SU-DHL-6 (cell line): ENCODE data around the gene OXCT1.

ENCODE experiments used
- H2AFZ ChIP-seq: fragments of 200-600 bp; sonication (generic); 2 replicates; pipeline ENCODE4 v1.6.1; 2014; ENCODE audit warnings: low read depth, mild to moderate bottlenecking, moderate library complexity, mixed read lengths, antibody characterized with exemption, low read length; ENCODE audit not compliant: severe bottlenecking
- H3F3A ChIP-seq: fragments of 200-600 bp; shearing (Covaris generic); 2 replicates; pipeline ENCODE4 v1.6.0; 2016; ENCODE audit warnings: antibody characterized with exemption, mild to moderate bottlenecking; ENCODE audit not compliant: insufficient read depth
- H3K27ac ChIP-seq: fragments of 200-600 bp; sonication (generic); 2 replicates; pipeline ENCODE4 v1.5.1; 2016; ENCODE audit warnings: low read depth, mild to moderate bottlenecking, low read length, moderate library complexity, mixed read lengths
- H3K27me3 ChIP-seq: fragments of 200-600 bp; sonication (generic), shearing (Covaris generic); 2 replicates; pipeline ENCODE4 v1.6.0; 2014; ENCODE audit warnings: mild to moderate bottlenecking, low read length
- H3K36me3 ChIP-seq: fragments of 200-600 bp; sonication (generic); 2 replicates; pipeline ENCODE4 v1.6.1; 2014; ENCODE audit warnings: mild to moderate bottlenecking, low read length, mixed read lengths
- H3K4me2 ChIP-seq: fragments of 300-600, 200-600 bp; shearing (Covaris generic), sonication (generic); 2 replicates; pipeline ENCODE4 v1.6.0; 2014; ENCODE audit warnings: low read length, low read depth, mild to moderate bottlenecking; ENCODE audit not compliant: poor library complexity, severe bottlenecking
- H3K4me3 ChIP-seq: fragments of 200-600 bp; sonication (generic); 2 replicates; pipeline ENCODE4 v1.5.1; 2014; ENCODE audit warnings: antibody characterized with exemption, low read length, mild to moderate bottlenecking, mixed read lengths; ENCODE audit not compliant: insufficient read depth, poor library complexity, severe bottlenecking
- H3K79me2 ChIP-seq: fragments of 200-600 bp; sonication (generic); 2 replicates; pipeline ENCODE4 v1.6.1; 2014; ENCODE audit warnings: mild to moderate bottlenecking, low read length, moderate library complexity; ENCODE audit not compliant: insufficient read depth
- H3K9ac ChIP-seq: fragments of 200-600 bp; sonication (generic); 2 replicates; pipeline ENCODE4 v1.7.0; 2014; ENCODE audit warnings: mild to moderate bottlenecking, low read length
- H3K9me2 ChIP-seq: fragments of 200-600 bp; sonication (generic); replicated peaks from 2 replicates; pipeline ENCODE4 v1.6.1; 2014; ENCODE audit warnings: low read length; ENCODE audit not compliant: insufficient read depth
- H3K9me3 ChIP-seq: fragments of 200-600 bp; sonication (generic); 2 replicates; pipeline ENCODE4 v1.6.1; 2014; ENCODE audit warnings: low read length, mixed read lengths; ENCODE audit not compliant: insufficient read depth
- H4K20me1 ChIP-seq: fragments of 200-600 bp; sonication (generic); 2 replicates; pipeline ENCODE4 v1.6.1; 2014; ENCODE audit warnings: low read depth, mild to moderate bottlenecking, antibody characterized with exemption, low read length, moderate library complexity, mixed read lengths
- EZH2phosphoT487 ChIP-seq: fragments of 200-600 bp; sonication (generic), shearing (Covaris generic); conservative IDR thresholded peaks from 2 replicates; pipeline ENCODE4 v1.6.1; 2018; ENCODE audit warnings: mild to moderate bottlenecking, antibody characterized with exemption, low read length, moderate library complexity, mixed read lengths
- TF ChIP-seq, protein P1 (sequence below): fragments of 200-600 bp; sonication (generic); IDR thresholded peaks from one replicate; pipeline ENCODE4 v1.5.1; 2017; ENCODE audit warnings: antibody characterized with exemption, mild to moderate bottlenecking, low read length, moderate library complexity; ENCODE audit not compliant: insufficient read depth, poor library complexity, severe bottlenecking

OXCT1 gene

DNA sequence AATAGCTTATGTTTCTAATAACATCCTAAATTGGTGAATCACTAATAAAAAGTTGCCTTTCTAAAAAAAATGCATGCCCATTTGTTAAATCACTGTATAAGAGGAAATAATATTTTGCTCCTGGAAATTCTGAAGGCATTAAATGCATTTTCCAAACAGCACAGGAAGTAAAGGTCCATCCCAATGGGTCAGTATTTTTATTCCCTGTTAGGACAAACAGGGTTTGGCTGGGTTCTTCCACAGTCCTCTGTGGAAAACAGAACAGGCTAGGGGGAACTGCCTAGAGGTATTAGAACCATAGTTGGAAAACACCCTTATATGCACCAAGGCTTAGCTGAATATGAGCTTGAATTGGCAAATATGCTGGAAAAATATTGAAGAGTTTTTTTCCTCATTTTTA is 85.2 kb downstream of the OXCT1 start:
- Histone ChIP-seq H3F3A (no peaks in the 10 kb centered on the region), H3K27me3 (no peaks in the 10 kb centered on the region), H2AFZ (no peak overlapping the region), H3K9me3 (no peaks in the 10 kb centered on the region), H3K4me2 (no peak overlapping the region), H3K27ac (no peak overlapping the region), H3K36me3 (peaks cover 18% of the 10 kb centered on the region), H3K9me2 (no peaks in the 10 kb centered on the region), H4K20me1 (no peaks in the 10 kb centered on the region), H3K79me2 (no peaks in the 10 kb centered on the region), H3K9ac (no peak overlapping the region), H3K4me3 (no peak overlapping the region)
- no peak for TF ChIP-seq EZH2phosphoT487
- TF ChIP-seq, protein P1, sequence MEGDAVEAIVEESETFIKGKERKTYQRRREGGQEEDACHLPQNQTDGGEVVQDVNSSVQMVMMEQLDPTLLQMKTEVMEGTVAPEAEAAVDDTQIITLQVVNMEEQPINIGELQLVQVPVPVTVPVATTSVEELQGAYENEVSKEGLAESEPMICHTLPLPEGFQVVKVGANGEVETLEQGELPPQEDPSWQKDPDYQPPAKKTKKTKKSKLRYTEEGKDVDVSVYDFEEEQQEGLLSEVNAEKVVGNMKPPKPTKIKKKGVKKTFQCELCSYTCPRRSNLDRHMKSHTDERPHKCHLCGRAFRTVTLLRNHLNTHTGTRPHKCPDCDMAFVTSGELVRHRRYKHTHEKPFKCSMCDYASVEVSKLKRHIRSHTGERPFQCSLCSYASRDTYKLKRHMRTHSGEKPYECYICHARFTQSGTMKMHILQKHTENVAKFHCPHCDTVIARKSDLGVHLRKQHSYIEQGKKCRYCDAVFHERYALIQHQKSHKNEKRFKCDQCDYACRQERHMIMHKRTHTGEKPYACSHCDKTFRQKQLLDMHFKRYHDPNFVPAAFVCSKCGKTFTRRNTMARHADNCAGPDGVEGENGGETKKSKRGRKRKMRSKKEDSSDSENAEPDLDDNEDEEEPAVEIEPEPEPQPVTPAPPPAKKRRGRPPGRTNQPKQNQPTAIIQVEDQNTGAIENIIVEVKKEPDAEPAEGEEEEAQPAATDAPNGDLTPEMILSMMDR = no peak

DNA sequence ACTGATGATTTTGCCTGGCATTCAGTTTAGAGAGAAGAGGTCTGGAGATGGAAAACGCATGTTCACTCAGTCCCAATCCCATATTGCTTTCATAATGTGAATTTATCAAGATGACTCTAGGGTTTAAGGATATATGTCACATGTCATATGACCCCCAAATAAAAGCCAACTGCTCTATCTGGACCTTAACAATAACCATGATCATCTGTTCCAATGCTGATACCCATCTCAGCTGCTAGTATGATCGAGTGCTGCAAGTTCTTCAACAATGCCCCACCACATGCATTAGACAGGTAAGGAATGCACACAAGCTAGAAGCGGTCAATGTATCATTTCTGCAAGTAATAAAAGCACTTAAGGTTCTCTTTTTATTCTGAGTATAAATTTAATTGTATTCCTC is 91.8 kb downstream of the OXCT1 start:
- no peaks in the 10 kb centered on the region for H3K9me2 ChIP-seq
- H2AFZ ChIP-seq = no peak overlapping the region
- no peak overlapping the region for H3K4me2 ChIP-seq
- H3K9ac ChIP-seq = no peak overlapping the region
- no peaks in the 10 kb centered on the region for H3K27me3 ChIP-seq
- no peak overlapping the region for H3K27ac ChIP-seq
- no peaks in the 10 kb centered on the region for H3F3A ChIP-seq
- no peaks in the 10 kb centered on the region for H3K9me3 ChIP-seq
- no peaks in the 10 kb centered on the region for H4K20me1 ChIP-seq
- H3K79me2 ChIP-seq = no peaks in the 10 kb centered on the region
- H3K4me3 ChIP-seq = no peak overlapping the region
- H3K36me3 ChIP-seq = peaks cover 2% of the 10 kb centered on the region; the same call in 1 of the 2 replicates
- no peak for TF ChIP-seq EZH2phosphoT487
- TF ChIP-seq, protein P1 = no peak

DNA sequence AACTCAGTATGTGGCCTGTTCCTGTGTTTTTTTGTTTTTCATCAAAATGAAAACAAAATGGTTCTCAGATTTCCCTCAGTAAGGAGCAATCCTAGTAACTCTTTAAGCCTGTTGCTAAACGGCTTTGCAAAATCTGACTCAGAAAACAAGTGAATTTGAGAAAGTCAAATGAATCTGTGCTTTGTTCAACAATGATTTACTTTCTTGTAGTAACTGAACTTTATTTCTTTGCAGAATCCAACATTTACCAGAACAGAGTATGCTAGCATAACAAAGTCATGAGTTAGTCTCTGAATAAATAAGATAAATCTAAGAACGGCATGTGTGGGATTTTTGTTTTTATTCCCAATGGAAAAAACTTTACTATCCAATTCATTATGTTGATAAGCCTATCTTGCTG is 93.8 kb downstream of the OXCT1 start:
- Histone ChIP-seq H3K27me3 (no peaks in the 10 kb centered on the region), H2AFZ (no peak overlapping the region), H3K9me2 (no peaks in the 10 kb centered on the region), H3K9me3 (no peaks in the 10 kb centered on the region), H3F3A (no peaks in the 10 kb centered on the region), H3K9ac (no peak overlapping the region), H3K36me3 (no peaks in the 10 kb centered on the region; the same call in 1 of the 2 replicates), H4K20me1 (no peaks in the 10 kb centered on the region), H3K27ac (no peak overlapping the region), H3K79me2 (no peaks in the 10 kb centered on the region), H3K4me3 (no peak overlapping the region), H3K4me2 (no peak overlapping the region)
- no peak for TF ChIP-seq EZH2phosphoT487
- TF ChIP-seq, protein P1 = no peak
